ENCODE measurements around the gene STRA8. TPM values are rescaled to one million over a fixed set of nuclear protein-coding genes. Genes with fewer than 3 reads are reported as not detected.

The STRA8 gene
- total RNA-seq, 3 donors from 2014 or later, result not detected

- ATAC-seq (no peak), DNase-seq (no peak)
- H3K4me1 ChIP-seq (ENCODE audit: low read depth), result no peaks in the 10 kb centered on the region
- no peak overlapping the region for H3K4me3 ChIP-seq
- H3K36me3 ChIP-seq (ENCODE audit: low read depth), result no peaks in the 10 kb centered on the region
- no peak for TF ChIP-seq CTCF (IDR thresholded peaks at IDR 0.05)
- no peaks in the 10 kb centered on the region for H3K9me3 ChIP-seq
- intact Hi-C loops (cut with DNase I, micrococcal nuclease), result no loop called here
Measured at GRCh38 chr7:135263321-135263970, 29.8 kb downstream of the STRA8 start.

- intact Hi-C loops (cut with DNase I, micrococcal nuclease), result no loop called here
- no peak overlapping the region for H3K4me3 ChIP-seq
- H3K9me3 ChIP-seq, result no peaks in the 10 kb centered on the region
- DNase-seq (no peak), ATAC-seq (no peak)
- H3K36me3 ChIP-seq (ENCODE audit: low read depth), result no peaks in the 10 kb centered on the region
- TF ChIP-seq CTCF (IDR thresholded peaks at IDR 0.05), result no peak
- H3K4me1 ChIP-seq (ENCODE audit: low read depth), result no peaks in the 10 kb centered on the region
Measured at GRCh38 chr7:135265637-135266036, 32.0 kb downstream of the STRA8 start.

- no peaks in the 10 kb centered on the region for H3K9me3 ChIP-seq
- ATAC-seq, result no peak
- intact Hi-C loops (cut with DNase I, micrococcal nuclease), result no loop called here
- H3K4me3 ChIP-seq, result no peak overlapping the region
- H3K36me3 ChIP-seq (ENCODE audit: low read depth), result no peaks in the 10 kb centered on the region
- no peak for TF ChIP-seq CTCF (IDR thresholded peaks at IDR 0.05)
- no peak for DNase-seq
- H3K4me1 ChIP-seq (ENCODE audit: low read depth), result no peaks in the 10 kb centered on the region
Measured at GRCh38 chr7:135269921-135270320, 36.3 kb downstream of the STRA8 start.

GRCh38 chr7:135270577-135271254 is 37.1 kb downstream of the STRA8 start:
- no peak for TF ChIP-seq CTCF (IDR thresholded peaks at IDR 0.05)
- H3K9me3 ChIP-seq, result no peaks in the 10 kb centered on the region
- no peaks in the 10 kb centered on the region for H3K4me1 ChIP-seq (ENCODE audit: low read depth)
- no peaks in the 10 kb centered on the region for H3K36me3 ChIP-seq (ENCODE audit: low read depth)
- H3K4me3 ChIP-seq, result no peak overlapping the region
- DNase-seq, result no peak
- no peak for ATAC-seq
- intact Hi-C loops (cut with DNase I, micrococcal nuclease), result no loop called here

- no peaks in the 10 kb centered on the region for H3K9me3 ChIP-seq
- no peaks in the 10 kb centered on the region for H3K4me1 ChIP-seq (ENCODE audit: low read depth)
- H3K36me3 ChIP-seq (ENCODE audit: low read depth), result no peaks in the 10 kb centered on the region
- intact Hi-C loops (cut with DNase I, micrococcal nuclease), result no loop called here
- no peak for TF ChIP-seq CTCF (IDR thresholded peaks at IDR 0.05)
- no peak overlapping the region for H3K4me3 ChIP-seq
- ATAC-seq (no peak), DNase-seq (no peak)
Measured at GRCh38 chr7:135271255-135271615, 37.6 kb downstream of the STRA8 start.
